Measurements from ENCODE around the gene DUSP22.
A peak's percentile ranks its signal among the peaks of the same experiment; 100 is the strongest.
"Not testable (repeated sequence)": the region's sequence is repeated elsewhere in the genome, so short reads cannot be mapped to it uniquely, and the experiment has no call there.

DUSP22 gene

GRCh38 chr6:285030-285771, 7.1 kb upstream of the DUSP22 start:
- H3K27me3 Mint-ChIP-seq (ENCODE audit: low read depth, poor library complexity), result peaks cover 30% of the 10 kb centered on the region
- H3K9me3 Mint-ChIP-seq, result peaks cover 58% of the 10 kb centered on the region
- no peak overlapping the region for H3K27ac Mint-ChIP-seq
- no peaks in the 10 kb centered on the region for H3K36me3 Mint-ChIP-seq (ENCODE audit: low read depth)
- DNase-seq, result no peak
- no peak for TF ChIP-seq CTCF (IDR thresholded peaks at IDR 0.05)
- peaks cover 3% of the 10 kb centered on the region for H3K4me1 Mint-ChIP-seq
- H3K4me3 Mint-ChIP-seq, result no peak overlapping the region

- DNase-seq; H3K36me3 Mint-ChIP-seq (ENCODE audit: low read depth); H3K4me3 Mint-ChIP-seq; H3K27ac Mint-ChIP-seq: not testable (repeated sequence)
- Mint-ChIP-seq H3K27me3 (ENCODE audit: low read depth, poor library complexity) (peaks cover 30% of the 10 kb centered on the region), H3K9me3 (peaks cover 57% of the 10 kb centered on the region), H3K4me1 (peaks cover 10% of the 10 kb centered on the region)
These were observed 6.4 kb upstream of the DUSP22 start for GRCh38 chr6:285902-286301.

GRCh38 chr6:286681-287488, 5.4 kb upstream of the DUSP22 start:
- DNase-seq, result no peak
- no peak overlapping the region for H3K4me3 Mint-ChIP-seq
- no peaks in the 10 kb centered on the region for H3K36me3 Mint-ChIP-seq (ENCODE audit: low read depth)
- peaks cover 30% of the 10 kb centered on the region for H3K27me3 Mint-ChIP-seq (ENCODE audit: low read depth, poor library complexity)
- no peak for TF ChIP-seq CTCF (IDR thresholded peaks at IDR 0.05)
- H3K9me3 Mint-ChIP-seq, result peaks cover 56% of the 10 kb centered on the region
- H3K4me1 Mint-ChIP-seq, result peaks cover 14% of the 10 kb centered on the region
- no peak overlapping the region for H3K27ac Mint-ChIP-seq

- no peak for TF ChIP-seq CTCF (IDR thresholded peaks at IDR 0.05)
- H3K27ac Mint-ChIP-seq, result no peak overlapping the region
- H3K4me3 Mint-ChIP-seq, result no peak overlapping the region
- H3K9me3 Mint-ChIP-seq, result peaks cover 54% of the 10 kb centered on the region
- DNase-seq, result no peak
- H3K4me1 Mint-ChIP-seq, result peaks cover 14% of the 10 kb centered on the region
- H3K36me3 Mint-ChIP-seq (ENCODE audit: low read depth), result no peaks in the 10 kb centered on the region
- H3K27me3 Mint-ChIP-seq (ENCODE audit: low read depth, poor library complexity), result peaks cover 27% of the 10 kb centered on the region
These were observed 4.8 kb upstream of the DUSP22 start for GRCh38 chr6:287489-287860.

- TF ChIP-seq CTCF (IDR thresholded peaks at IDR 0.05), result no peak
- peaks cover 28% of the 10 kb centered on the region for H3K27me3 Mint-ChIP-seq (ENCODE audit: low read depth, poor library complexity)
- no peak overlapping the region for H3K4me3 Mint-ChIP-seq
- H3K36me3 Mint-ChIP-seq (ENCODE audit: low read depth), result no peaks in the 10 kb centered on the region
- DNase-seq, result no peak
- no peak overlapping the region for H3K27ac Mint-ChIP-seq
- H3K4me1 Mint-ChIP-seq, result peaks cover 26% of the 10 kb centered on the region
- peaks cover 53% of the 10 kb centered on the region for H3K9me3 Mint-ChIP-seq
These were observed 3.4 kb upstream of the DUSP22 start for GRCh38 chr6:288866-289265.

GRCh38 chr6:290111-290922, 2.0 kb upstream of the DUSP22 start:
- TF ChIP-seq CTCF (IDR thresholded peaks at IDR 0.05), result no peak
- no peak for DNase-seq
- Mint-ChIP-seq H3K27me3 (ENCODE audit: low read depth, poor library complexity) (peaks cover 24% of the 10 kb centered on the region), H3K36me3 (ENCODE audit: low read depth) (peaks cover 10% of the 10 kb centered on the region), H3K27ac (no peak overlapping the region), H3K4me1 (peaks cover 34% of the 10 kb centered on the region), H3K9me3 (peaks cover 64% of the 10 kb centered on the region), H3K4me3 (peak overlapping the region; percentile 81)

All from nephron progenitor cell (in vitro differentiated cells).